ENCODE results near the gene OR51G1.

- TF ChIP-seq POLR2A (IDR thresholded peaks at IDR 0.05; ENCODE audit: borderline replicate concordance, extremely low read depth, insufficient read depth, insufficient read length) (no peak), POLR2AphosphoS5 (IDR thresholded peaks at IDR 0.05; ENCODE audit: low read depth, low read length) (no peak), CTCF (IDR thresholded peaks at IDR 0.05 in 2 of 3, conservative IDR thresholded peaks at IDR 0.05 in 1 of 3; ENCODE audit: borderline replicate concordance in 1 of 3, insufficient read depth in 1 of 3, low read depth in 2 of 3, low read length in 2 of 3) (no peak), EZH2 (IDR thresholded peaks at IDR 0.05) (no peak), EZH2phosphoT487 (IDR thresholded peaks at IDR 0.05; ENCODE audit: borderline replicate concordance) (no peak)
These were observed 33.3 kb upstream of the OR51G1 start for GRCh38 chr11:4957396-4957795.

Measured in HCT116 (cell line).